K562 (cell line): Measurements from ENCODE around the gene TRAPPC2B. TPM values are rescaled to one million over a fixed set of nuclear protein-coding genes. Genes with fewer than 3 reads are reported as not detected.

Source experiments
- ASH1L ChIP-seq: fragments of 450-650 bp; IDR thresholded peaks from 2 replicates; pipeline ENCODE4 v1.6.1; 2018; ENCODE audit warnings: borderline replicate concordance, mild to moderate bottlenecking, low read depth; ENCODE audit not compliant: partially characterized antibody
- EHMT2 ChIP-seq: fragments of 450-650 bp; IDR thresholded peaks from 2 replicates; pipeline ENCODE4 v1.6.1; 2018; ENCODE audit warnings: antibody characterized with exemption
- FIP1L1 ChIP-seq: fragments of 200-400 bp; formaldehyde crosslinking; IDR thresholded peaks from 2 replicates; pipeline ENCODE4 v1.6.1; 2018; ENCODE audit warnings: mild to moderate bottlenecking, low read depth, low read length; ENCODE audit not compliant: poor library complexity, severe bottlenecking
- FOSL1 ChIP-seq: fragments of 200-800 bp; sonication (Bioruptor generic); conservative IDR thresholded peaks from 2 replicates; pipeline ENCODE4 v1.6.1; 2016; ENCODE audit warnings: missing genetic modification characterization, missing compliant biosample characterization
- FOXK2 ChIP-seq, 2 experiments: fragments of 450-650 bp; IDR thresholded peaks in 1 of 2; conservative IDR thresholded peaks in 1 of 2; 2 replicates each; pipeline ENCODE4 v1.6.1; 2016; ENCODE audit warnings: low read depth in 2 of 2, mild to moderate bottlenecking in 1 of 2
- FOXP1 ChIP-seq: sonication (generic); formaldehyde crosslinking; IDR thresholded peaks from 2 replicates; pipeline ENCODE4 v1.8.0; 2022; ENCODE audit warnings: mild to moderate bottlenecking, missing genetic modification reagents
- GMEB1 ChIP-seq: fragments of 250-450 bp; sonication (Bioruptor Pico); IDR thresholded peaks from 2 replicates; pipeline ENCODE4 v1.4.0; 2020; ENCODE audit warnings: mild to moderate bottlenecking
- KDM5B ChIP-seq: fragments of 200-600 bp; sonication (generic); IDR thresholded peaks from 2 replicates; pipeline ENCODE4 v1.6.1; 2012; ENCODE audit warnings: low read depth, mild to moderate bottlenecking, moderate library complexity, low read length, control low read depth, inconsistent platforms; ENCODE audit not compliant: insufficient replicate concordance
- KLF16 ChIP-seq: IDR thresholded peaks from 2 replicates; pipeline ENCODE4 v1.6.1; 2016; ENCODE audit warnings: antibody characterized with exemption
- LEF1 ChIP-seq: fragments of 450-650 bp; IDR thresholded peaks from 2 replicates; pipeline ENCODE4 v1.6.1; 2016; ENCODE audit warnings: mild to moderate bottlenecking
- MAZ ChIP-seq, 2 experiments: fragments of 450-650 bp in 1 of 2; sonication (generic) in 1 of 2; formaldehyde crosslinking; IDR thresholded peaks in 1 of 2; conservative IDR thresholded peaks in 1 of 2; 2 replicates each; pipeline versions ENCODE4 v1.4.0 to v1.5.0; 2020; ENCODE audit warnings: mild to moderate bottlenecking in 1 of 2, missing genetic modification reagents in 1 of 2
- MCM2 ChIP-seq: fragments of 450-650 bp; IDR thresholded peaks from 2 replicates; pipeline ENCODE4 v1.6.1; 2017; ENCODE audit warnings: low read depth, mild to moderate bottlenecking
- MTA1 ChIP-seq: fragments of 450-650 bp; IDR thresholded peaks from 2 replicates; pipeline ENCODE4 v1.6.1; 2017; ENCODE audit warnings: borderline replicate concordance
- TRIM25 ChIP-seq: fragments of 450-650 bp; IDR thresholded peaks from 2 replicates; pipeline ENCODE4 v1.7.0; 2016; ENCODE audit warnings: borderline replicate concordance
- U2AF2 ChIP-seq: fragments of 200-400 bp; formaldehyde crosslinking; optimal IDR thresholded peaks from 2 replicates; pipeline ENCODE3; 2017; ENCODE audit warnings: low read depth, mild to moderate bottlenecking, low read length
- ZFP91 ChIP-seq: sonication (generic); formaldehyde crosslinking; IDR thresholded peaks from 2 replicates; pipeline ENCODE4 v1.8.0; 2022; ENCODE audit warnings: mild to moderate bottlenecking, missing genetic modification reagents
- ZKSCAN3 ChIP-seq: fragments of 250-450 bp; sonication (Bioruptor Pico); IDR thresholded peaks from 2 replicates; pipeline ENCODE4 v1.4.0; 2020
- ZNF121 ChIP-seq: sonication (generic); formaldehyde crosslinking; conservative IDR thresholded peaks from 2 replicates; pipeline ENCODE4 v1.8.0; 2022; ENCODE audit warnings: missing genetic modification reagents
- polyA plus RNA-seq, 8 experiments: library from polyadenylated mRNA; depleted of rRNA in 4 of 8; stranded (reverse) in 5 of 8; unstranded in 3 of 8; fragments of >200 nt; fragmentation: Nextera tagmentation in 2 of 8; fragmentation: Illumina TruSeq in 1 of 8; extraction: Ambion mirVana in 2 of 8; extraction: Trizol in 1 of 8; gene quantifications; 2 replicates each; pipeline versions ENCODE4 v1.2.1 to v1.2.3, GENCODE V29; 2011 to 2014; ENCODE audit warnings: inconsistent platforms in 1 of 8, missing spikeins in 1 of 8
- total RNA-seq, 7 experiments: library from RNA; depleted of rRNA in 6 of 7; stranded (reverse); fragments of >200 nt in 6 of 7; fragmentation: Illumina TruSeq in 2 of 7; extraction: Trizol in 2 of 7; gene quantifications; 2 replicates each; pipeline versions ENCODE4 v1.2.1 to v1.2.3, GENCODE V29; 2011 to 2021; ENCODE audit warnings: low replicate concordance in 1 of 7
- TF ChIP-seq, protein P1 (sequence below): fragments of 250-450 bp; sonication (Bioruptor Pico); IDR thresholded peaks from 2 replicates; pipeline ENCODE4 v1.9.0; 2021; ENCODE audit warnings: mild to moderate bottlenecking, inconsistent platforms

The TRAPPC2B gene
- total and polyA plus RNA-seq, 9 of the 15 experiments (the other 6 are each of a cell fraction or from before 2014, with no cell fraction given), result 2.2 to 20.4 (median 4.6) TPM

GRCh38 chr19:57362997-57363687 lies at the start of gene TRAPPC2B, which contains the start of gene ZNF547 (continued):
- peak; percentile 88 for TF ChIP-seq ZFP91
- no peak for TF ChIP-seq FOXP1 (CRISPR knock-in tag)
- TF ChIP-seq LEF1, result no peak
- TF ChIP-seq MAZ (CRISPR knock-in tag; conservative IDR thresholded peaks at IDR 0.05 in 1 of 2, IDR thresholded peaks at IDR 0.05 in 1 of 2), result peak in 1 of 2 experiments; percentile 41; a peak in 1 of 4 replicates
- TF ChIP-seq MTA1, result peak; percentile 71
- TF ChIP-seq ZKSCAN3, result no peak
- TF ChIP-seq EHMT2, result no peak
- peak; percentile 98 for TF ChIP-seq GMEB1
- no peak for TF ChIP-seq FIP1L1
- no peak for TF ChIP-seq MCM2
- TF ChIP-seq TRIM25, result no peak
- no peak for TF ChIP-seq ZNF121 (CRISPR knock-in tag)
- TF ChIP-seq FOSL1, result 0 out of 2 replicates have a peak, but pooled peaks have one; percentile 24
- peak; percentile 56 for TF ChIP-seq KDM5B
- TF ChIP-seq, protein P1, sequence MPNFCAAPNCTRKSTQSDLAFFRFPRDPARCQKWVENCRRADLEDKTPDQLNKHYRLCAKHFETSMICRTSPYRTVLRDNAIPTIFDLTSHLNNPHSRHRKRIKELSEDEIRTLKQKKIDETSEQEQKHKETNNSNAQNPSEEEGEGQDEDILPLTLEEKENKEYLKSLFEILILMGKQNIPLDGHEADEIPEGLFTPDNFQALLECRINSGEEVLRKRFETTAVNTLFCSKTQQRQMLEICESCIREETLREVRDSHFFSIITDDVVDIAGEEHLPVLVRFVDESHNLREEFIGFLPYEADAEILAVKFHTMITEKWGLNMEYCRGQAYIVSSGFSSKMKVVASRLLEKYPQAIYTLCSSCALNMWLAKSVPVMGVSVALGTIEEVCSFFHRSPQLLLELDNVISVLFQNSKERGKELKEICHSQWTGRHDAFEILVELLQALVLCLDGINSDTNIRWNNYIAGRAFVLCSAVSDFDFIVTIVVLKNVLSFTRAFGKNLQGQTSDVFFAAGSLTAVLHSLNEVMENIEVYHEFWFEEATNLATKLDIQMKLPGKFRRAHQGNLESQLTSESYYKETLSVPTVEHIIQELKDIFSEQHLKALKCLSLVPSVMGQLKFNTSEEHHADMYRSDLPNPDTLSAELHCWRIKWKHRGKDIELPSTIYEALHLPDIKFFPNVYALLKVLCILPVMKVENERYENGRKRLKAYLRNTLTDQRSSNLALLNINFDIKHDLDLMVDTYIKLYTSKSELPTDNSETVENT (CRISPR knock-in tag), result no peak
- TF ChIP-seq U2AF2, result no peak
- no peak for TF ChIP-seq ASH1L
- no peak for TF ChIP-seq KLF16
- TF ChIP-seq FOXK2 (conservative IDR thresholded peaks at IDR 0.05 in 1 of 2, IDR thresholded peaks at IDR 0.05 in 1 of 2; ENCODE audit: low read depth in 2 of 2), result peak; percentile 21 to 68; a peak in 2 of 4 replicates
